PC-9 (cell line): ENCODE data around the gene MBD5. TPM values are rescaled to one million over a fixed set of nuclear protein-coding genes. Genes with fewer than 3 reads are reported as not detected.

Experiments
- BruUV-seq: library from RNA; stranded (reverse); fragments of 400-500 nt; replicated peaks from 2 replicates; lab custom pipeline; 2021; lab: Mats Ljungman, UMichigan
- CTCF ChIA-PET: fragments of 300-600 bp; sonication (Branson Sonifier 250); formaldehyde crosslinking; loops from one replicate; lab custom pipeline; 2022; ENCODE audit warnings: antibody characterized with exemption; lab: Charles Lee
- POLR2A ChIA-PET: fragments of 300-600 bp; sonication (Branson Sonifier 250); formaldehyde crosslinking; loops from one replicate; lab custom pipeline; 2022; ENCODE audit warnings: antibody characterized with exemption; ENCODE audit not compliant: unreplicated experiment; lab: Charles Lee
- DNase-seq, 2 experiments: peaks; one replicate each; pipeline versions ENCODE4 v3.0.0 to v3.0.0-alpha.2; 2015 to 2022; ENCODE audit warnings: mixed read lengths in 1 of 2
- H2AFZ ChIP-seq: fragments of 200-600 bp; sonication (generic); 2 replicates; pipeline ENCODE4 v1.8.1; 2017; ENCODE audit warnings: antibody characterized with exemption
- H3F3A ChIP-seq: fragments of 200-600 bp; sonication (generic); 2 replicates; pipeline ENCODE4 v1.8.1; 2017; ENCODE audit warnings: antibody characterized with exemption, mild to moderate bottlenecking, low read depth; ENCODE audit not compliant: insufficient read depth
- H3K27ac ChIP-seq: fragments of 200-600 bp; sonication (generic); 2 replicates; pipeline ENCODE4 v1.6.1; 2016; ENCODE audit warnings: mixed run types
- H3K27me3 ChIP-seq: fragments of 200-600 bp; sonication (generic); 2 replicates; pipeline ENCODE4 v1.6.1; 2016; ENCODE audit warnings: low read depth, mixed run types; ENCODE audit not compliant: insufficient read depth
- H3K36me3 ChIP-seq: fragments of 200-600 bp; sonication (generic); 2 replicates; pipeline ENCODE4 v1.6.1; 2016; ENCODE audit warnings: low read depth, mixed run types
- H3K4me1 ChIP-seq: fragments of 200-600 bp; sonication (generic); replicated peaks from 2 replicates; pipeline ENCODE4 v1.6.1; 2016; ENCODE audit warnings: mixed run types; ENCODE audit not compliant: insufficient read depth
- H3K4me2 ChIP-seq: fragments of 200-600 bp; sonication (generic); 2 replicates; pipeline ENCODE4 v1.6.1; 2017; ENCODE audit warnings: mixed run types
- H3K4me3 ChIP-seq: fragments of 200-600 bp; sonication (generic); 2 replicates; pipeline ENCODE4 v1.6.1; 2016; ENCODE audit warnings: mixed run types
- H3K79me2 ChIP-seq: fragments of 200-600 bp; sonication (generic); 2 replicates; pipeline ENCODE4 v1.6.1; 2017; ENCODE audit warnings: low read depth, mixed run types
- H3K9me2 ChIP-seq: fragments of 200-600 bp; sonication (generic); 2 replicates; pipeline ENCODE4 v1.8.1; 2017; ENCODE audit warnings: mild to moderate bottlenecking; ENCODE audit not compliant: insufficient read depth
- H3K9me3 ChIP-seq: fragments of 200-600 bp; sonication (generic); 2 replicates; pipeline ENCODE4 v1.8.1; 2016; ENCODE audit warnings: low read depth; ENCODE audit not compliant: insufficient read depth
- H4K20me1 ChIP-seq: fragments of 200-600 bp; sonication (generic); 2 replicates; pipeline ENCODE4 v1.8.1; 2017; ENCODE audit not compliant: insufficient read depth
- CTCF ChIP-seq: fragments of 200-600 bp; sonication (generic); conservative IDR thresholded peaks from 2 replicates; pipeline ENCODE4 v1.6.1; 2017; ENCODE audit warnings: mixed run types, antibody characterized with exemption, mild to moderate bottlenecking, moderate library complexity
- EZH2 ChIP-seq: fragments of 200-600 bp; sonication (generic); IDR thresholded peaks from 2 replicates; pipeline ENCODE4 v1.8.0; 2017; ENCODE audit warnings: antibody characterized with exemption, low read depth
- intact Hi-C: fragments of 100-400 bp; cut with micrococcal nuclease; formaldehyde crosslinking; loops from one replicate; pipeline ENCODE4 v1.10.0; 2022; ENCODE audit not compliant: unreplicated experiment
- total RNA-seq: library from RNA; stranded (reverse); gene quantifications from 2 replicates; pipeline ENCODE4 v1.2.3, GENCODE V29; 2021

The MBD5 gene
- total RNA-seq, 1 experiment from 2014 or later, result 46.5 TPM

GRCh38 chr2:148179724-148180123, 158.8 kb downstream of the MBD5 start:
- intact Hi-C loops, result no loop called here
- TF ChIP-seq CTCF (no peak), EZH2 (no peak)
- Histone ChIP-seq H3K4me2 (no peak overlapping the region), H3K36me3 (no peaks in the 10 kb centered on the region), H3K9me2 (no peaks in the 10 kb centered on the region), H3K4me3 (no peak overlapping the region), H3F3A (no peaks in the 10 kb centered on the region), H3K9me3 (no peaks in the 10 kb centered on the region), H3K79me2 (no peaks in the 10 kb centered on the region), H2AFZ (no peak overlapping the region), H3K4me1 (no peaks in the 10 kb centered on the region), H3K27ac (no peak overlapping the region), H4K20me1 (no peaks in the 10 kb centered on the region), H3K27me3 (no peaks in the 10 kb centered on the region)
- BruUV-seq, result no TSS peak
- no peak for DNase-seq
- ChIA-PET CTCF (no interaction called here), POLR2A (no interaction called here)

GRCh38 chr2:148184976-148185375, 164.1 kb downstream of the MBD5 start:
- no TSS peak for BruUV-seq
- Histone ChIP-seq H4K20me1 (no peaks in the 10 kb centered on the region), H3K4me3 (no peak overlapping the region), H3K4me2 (no peak overlapping the region), H3K9me3 (no peaks in the 10 kb centered on the region), H3F3A (no peaks in the 10 kb centered on the region), H3K27me3 (no peaks in the 10 kb centered on the region), H3K9me2 (no peaks in the 10 kb centered on the region), H3K79me2 (no peaks in the 10 kb centered on the region), H3K27ac (no peak overlapping the region), H3K4me1 (no peaks in the 10 kb centered on the region), H2AFZ (no peak overlapping the region), H3K36me3 (no peaks in the 10 kb centered on the region)
- ChIA-PET POLR2A (no interaction called here), CTCF (no interaction called here)
- intact Hi-C loops, result no loop called here
- no peak for TF ChIP-seq EZH2
- no peak for TF ChIP-seq CTCF
- DNase-seq, result no peak

- H3K9me2 ChIP-seq, result no peaks in the 10 kb centered on the region
- H3K4me2 ChIP-seq, result no peak overlapping the region
- TF ChIP-seq CTCF, result no peak
- no peak for TF ChIP-seq EZH2
- ChIA-PET POLR2A (no interaction called here), CTCF (no interaction called here)
- no peaks in the 10 kb centered on the region for H3K79me2 ChIP-seq
- H3K4me1 ChIP-seq, result no peaks in the 10 kb centered on the region
- no peak overlapping the region for H3K4me3 ChIP-seq
- no peak for DNase-seq
- intact Hi-C loops, result no loop called here
- H3K36me3 ChIP-seq, result no peaks in the 10 kb centered on the region
- no peaks in the 10 kb centered on the region for H3K9me3 ChIP-seq
- no TSS peak for BruUV-seq
- no peaks in the 10 kb centered on the region for H3K27me3 ChIP-seq
- H3F3A ChIP-seq, result no peaks in the 10 kb centered on the region
- no peak overlapping the region for H3K27ac ChIP-seq
- H4K20me1 ChIP-seq, result no peaks in the 10 kb centered on the region
- no peak overlapping the region for H2AFZ ChIP-seq
Observed at GRCh38 chr2:148194882-148195281, 174.0 kb downstream of the MBD5 start.
